Activated CD4-positive, alpha-beta T cell treated with anti-CD3 and anti-CD28 coated beads, Interleukin-2, amount 50 U/mL, for 1 hour (primary cell): ENCODE measurements around the gene IHH.

Source experiments
- DNase-seq: peaks from one replicate; pipeline ENCODE4 v3.0.0-alpha.2; 2020

IHH gene

DNA sequence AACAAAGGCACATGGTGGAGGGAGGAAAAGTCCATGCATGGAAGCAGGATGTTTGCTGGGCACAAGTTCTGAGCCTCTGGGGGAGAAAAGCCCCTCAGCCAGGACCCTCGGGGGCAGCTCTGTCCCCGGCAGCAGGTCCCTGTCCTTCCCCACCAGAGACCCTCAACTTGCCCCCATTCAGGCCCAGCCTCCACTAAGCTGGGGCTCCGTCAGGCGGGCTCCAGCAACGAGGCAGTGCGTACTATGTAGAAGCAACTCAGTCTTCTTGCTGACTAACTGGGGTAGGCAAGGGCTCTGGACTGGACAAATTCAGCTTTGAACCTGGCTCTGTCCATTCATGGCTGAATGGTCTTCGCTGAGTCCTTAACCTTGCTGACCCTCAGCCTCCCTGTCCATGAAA is 42.4 kb downstream of the IHH start:
- no peak for DNase-seq

DNA sequence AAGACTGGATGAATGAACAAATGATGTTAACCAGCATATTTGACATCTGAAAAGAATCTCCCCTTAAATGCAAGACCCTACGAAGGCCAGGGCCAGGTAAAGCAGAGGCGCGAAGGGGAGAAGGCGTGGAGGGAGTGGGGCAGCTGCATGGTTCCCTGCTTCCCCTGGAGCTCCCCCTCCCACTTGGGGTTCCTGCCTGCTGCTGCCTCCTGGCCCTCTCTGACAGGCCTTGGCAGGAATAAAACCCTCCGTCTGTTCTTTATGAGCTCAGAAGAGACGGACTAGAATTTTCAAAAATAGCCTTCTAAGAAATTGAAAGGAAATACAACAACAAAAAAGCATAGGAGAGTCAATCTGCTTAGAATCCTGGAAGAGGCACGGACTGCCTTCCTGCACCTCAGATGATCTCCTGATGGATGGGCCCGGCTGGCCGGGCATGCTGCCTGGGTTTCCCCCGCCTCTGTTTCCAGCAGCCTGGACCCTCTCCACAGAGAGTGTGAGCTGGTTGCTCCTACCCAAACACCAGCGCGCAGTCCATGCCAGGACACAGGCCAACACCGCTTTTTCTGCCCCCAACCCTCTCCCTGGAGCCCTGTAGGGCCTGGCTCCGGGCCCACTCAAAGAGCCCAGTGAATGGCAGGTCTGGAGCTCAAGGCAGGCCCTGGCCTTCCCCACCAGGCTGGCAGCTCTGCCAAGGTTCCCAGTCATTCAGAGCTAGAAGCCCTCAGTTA is 43.4 kb downstream of the IHH start:
- no peak for DNase-seq

DNA sequence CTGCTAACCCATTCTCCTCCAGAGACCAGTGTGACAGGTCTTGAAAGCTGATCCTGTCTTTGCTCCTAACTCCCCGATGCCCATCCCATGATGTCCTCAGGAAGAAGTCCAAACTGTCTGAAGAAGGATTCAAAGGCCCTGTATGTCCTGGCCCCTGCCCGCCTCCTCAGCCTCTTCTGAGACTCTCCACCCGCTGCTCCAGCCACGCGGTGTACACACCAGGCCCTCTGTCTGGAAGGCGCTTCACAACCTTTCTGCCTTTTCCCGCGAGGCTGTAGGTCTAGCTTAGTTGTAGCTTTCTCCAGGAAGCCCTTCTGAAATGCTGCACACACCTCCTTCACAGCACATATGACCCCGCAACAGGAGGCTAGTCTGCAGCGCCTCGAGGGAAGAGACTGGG is 44.0 kb downstream of the IHH start:
- no peak for DNase-seq

DNA sequence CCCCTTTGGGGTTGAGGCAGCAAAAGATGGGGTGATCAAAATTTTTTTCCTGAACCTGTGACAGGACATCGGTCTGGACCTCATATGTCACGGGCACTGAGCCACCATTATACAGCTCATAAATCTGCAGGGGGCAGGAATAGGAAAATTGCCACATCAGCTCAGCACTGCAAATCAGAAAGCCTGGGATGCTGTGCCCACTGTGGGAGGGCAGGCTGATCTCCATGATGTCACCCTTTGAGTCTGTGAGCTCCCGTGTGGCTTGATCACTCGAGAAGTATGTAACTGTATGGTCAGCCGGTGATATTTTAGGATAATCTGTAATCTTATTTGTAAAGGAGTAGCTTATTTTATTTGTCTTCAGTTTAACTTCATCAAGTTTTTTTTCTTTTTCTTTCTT is 49.8 kb downstream of the IHH start:
- DNase-seq = no peak

DNA sequence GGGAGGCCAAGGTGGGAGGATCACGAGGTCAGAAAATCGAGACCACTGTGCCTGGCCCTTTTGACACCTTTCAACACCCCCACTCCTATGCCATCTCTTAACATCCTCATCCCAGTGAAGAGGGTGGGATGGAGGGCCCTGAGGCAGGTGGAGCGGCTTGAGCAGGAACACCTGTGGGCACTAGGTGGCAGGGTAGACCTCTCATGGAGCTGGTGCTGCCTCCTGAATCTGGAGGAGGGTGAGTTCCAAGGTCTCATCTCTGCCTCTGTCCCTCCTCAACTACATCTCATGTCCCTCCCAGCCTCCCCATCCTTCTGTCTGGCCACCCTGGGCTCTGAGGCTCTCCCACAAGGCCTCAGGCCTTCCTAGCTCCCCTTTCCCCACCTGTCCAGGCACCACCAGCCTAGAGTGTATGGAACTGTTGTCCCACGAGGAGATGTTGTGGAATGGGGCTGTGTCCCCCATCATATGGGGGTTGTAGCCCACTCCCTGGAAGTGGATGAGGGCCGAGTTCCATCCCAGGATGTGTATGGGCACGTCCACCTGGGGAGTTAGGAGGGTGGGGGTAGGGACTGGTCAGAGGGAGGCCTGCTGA is 50.5 kb downstream of the IHH start:
- no peak for DNase-seq

DNA sequence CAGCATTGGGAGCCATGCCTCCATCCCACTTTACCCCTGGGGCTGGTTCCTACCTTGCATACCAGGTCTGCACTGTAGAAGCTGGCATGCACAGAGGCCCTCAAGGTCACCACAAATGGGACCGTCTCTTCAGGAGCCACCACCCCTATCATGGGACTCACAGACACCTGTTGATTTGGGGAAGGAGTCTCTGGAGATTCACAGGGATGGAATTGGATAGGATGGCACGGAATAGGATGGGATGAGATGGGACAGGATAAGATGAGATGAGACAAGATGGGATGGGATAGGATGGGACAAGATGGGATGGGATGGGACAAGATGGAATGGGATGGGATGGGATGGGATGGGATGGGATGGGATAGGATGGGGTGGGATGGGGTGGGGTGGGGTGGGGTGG is 51.4 kb downstream of the IHH start:
- no peak for DNase-seq
